Left lobe of liver (tissue), 2 donors: Measurements from ENCODE around the gene PRR19. TPM values are rescaled to one million over a fixed set of nuclear protein-coding genes. Genes with fewer than 3 reads are reported as not detected.

ENCODE experiments used
- ATAC-seq: fragments of 200-7000 bp; cut with Tn5 transposase; one replicate; pipeline ENCODE4 v1.9.1; 2020; ENCODE audit warnings: mild to moderate bottlenecking, moderate library complexity
- DNase-seq: peaks from one replicate; pipeline ENCODE4 v3.0.0-alpha.2; 2020; ENCODE audit warnings: low spot score
- total RNA-seq: library from RNA; stranded (reverse); gene quantifications from one replicate; pipeline ENCODE4 v1.2.1, GENCODE V29; 2021
- donor health status: DM: no; HTN: no; CAD: no; lungs with moderate emphysema.
- donor health status: DM: no; HTN: yes; CAD: no.

Gene PRR19
- total RNA-seq, 1 donor from 2014 or later: 0.65 TPM

DNA sequence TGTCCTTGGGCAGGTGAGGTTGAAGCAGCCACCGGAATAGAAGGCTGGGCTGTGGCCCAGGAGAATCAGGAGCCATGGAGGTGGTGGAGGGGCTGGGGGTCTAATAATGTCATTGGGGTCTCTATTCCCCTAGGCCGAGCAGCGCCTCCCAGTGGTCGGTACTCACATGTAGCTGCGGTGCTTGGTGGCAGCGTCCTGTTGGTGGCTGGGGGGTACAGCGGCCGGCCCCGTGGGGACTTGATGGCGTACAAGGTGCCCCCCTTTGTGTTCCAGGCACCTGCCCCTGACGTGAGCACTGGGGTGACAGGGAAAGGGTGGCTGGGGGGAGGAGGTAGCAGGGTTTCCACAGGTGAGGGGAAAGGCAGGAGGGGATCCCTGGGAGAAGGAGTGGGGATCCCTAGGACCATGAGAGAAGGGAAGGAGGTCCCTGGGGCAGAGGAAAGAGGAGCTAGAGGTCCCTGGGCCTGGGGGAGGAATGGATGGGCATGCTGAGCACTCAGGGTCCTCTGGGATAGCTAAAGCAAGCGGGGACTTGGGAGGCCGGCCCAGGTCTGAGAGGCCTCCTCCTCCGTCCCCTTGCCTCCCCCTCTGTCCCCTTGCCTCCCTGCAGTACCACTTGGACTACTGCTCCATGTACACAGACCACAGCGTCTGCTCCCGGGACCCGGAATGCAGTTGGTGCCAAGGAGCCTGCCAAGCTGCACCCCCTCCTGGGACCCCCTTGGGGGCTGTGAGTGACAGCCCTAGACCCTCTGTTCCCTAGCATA is 41.6 kb downstream of the PRR19 start:
- DNase-seq: no peak
- ATAC-seq: no peak

GRCh38 chr19:42344336-42344893 is 42.5 kb downstream of the PRR19 start:
- DNase-seq (no peak), ATAC-seq (no peak)

DNA sequence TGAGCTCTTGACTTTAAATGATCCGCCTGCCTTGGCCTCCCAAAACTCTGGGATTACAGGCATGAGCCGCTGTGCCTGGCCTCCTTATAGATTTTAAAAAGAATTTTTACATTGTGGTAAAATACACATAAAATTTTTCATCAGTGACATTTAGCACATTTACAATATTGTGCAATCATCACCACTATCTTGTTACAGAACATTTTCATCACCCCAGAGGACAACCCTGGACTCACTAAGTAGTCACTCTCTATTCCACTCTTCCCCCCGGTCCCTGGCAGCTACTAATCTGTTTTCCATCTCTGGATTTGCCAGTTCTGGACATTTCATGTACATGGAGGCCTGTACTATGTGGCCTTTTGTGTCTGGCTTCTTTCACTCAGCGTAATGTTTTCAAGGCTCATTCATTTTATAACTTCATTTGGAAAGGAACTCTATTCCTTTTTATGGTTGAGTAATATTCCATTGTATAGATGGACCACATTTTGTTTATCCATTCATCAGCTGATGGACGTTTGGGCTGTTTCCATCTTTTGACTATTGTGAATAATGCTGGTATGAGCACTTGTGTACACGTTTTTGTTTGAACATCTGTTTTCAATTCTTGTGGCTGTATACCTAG is 43.4 kb downstream of the PRR19 start:
- ATAC-seq (peak; percentile 47), DNase-seq (no peak)

- ATAC-seq: no peak
- DNase-seq: no peak
Measured at GRCh38 chr19:42348211-42348610, 46.3 kb downstream of the PRR19 start.

- ATAC-seq: no peak
- DNase-seq: no peak
Measured at GRCh38 chr19:42349378-42350107, 47.6 kb downstream of the PRR19 start.

DNA sequence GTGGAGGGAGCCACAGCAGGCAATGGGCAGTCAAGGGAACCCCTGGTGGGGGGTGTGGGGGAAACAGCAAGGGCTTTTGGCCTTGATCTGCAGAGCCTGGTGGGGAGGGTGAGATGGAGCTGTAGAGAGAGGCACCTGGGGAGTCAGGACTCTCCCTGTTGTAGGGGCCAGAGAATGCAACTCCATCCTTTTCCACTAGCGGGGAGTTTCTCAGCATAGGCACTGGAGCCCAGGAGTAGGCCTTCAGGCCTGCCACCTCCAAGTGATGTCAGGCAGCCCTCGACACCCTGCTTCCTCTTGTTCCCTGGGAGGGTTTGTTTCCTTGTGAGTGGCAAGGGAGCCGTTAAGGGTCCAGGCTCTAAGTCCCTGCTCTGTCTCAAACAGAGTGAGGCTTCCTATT is 48.5 kb downstream of the PRR19 start:
- DNase-seq (no peak), ATAC-seq (no peak)

DNA sequence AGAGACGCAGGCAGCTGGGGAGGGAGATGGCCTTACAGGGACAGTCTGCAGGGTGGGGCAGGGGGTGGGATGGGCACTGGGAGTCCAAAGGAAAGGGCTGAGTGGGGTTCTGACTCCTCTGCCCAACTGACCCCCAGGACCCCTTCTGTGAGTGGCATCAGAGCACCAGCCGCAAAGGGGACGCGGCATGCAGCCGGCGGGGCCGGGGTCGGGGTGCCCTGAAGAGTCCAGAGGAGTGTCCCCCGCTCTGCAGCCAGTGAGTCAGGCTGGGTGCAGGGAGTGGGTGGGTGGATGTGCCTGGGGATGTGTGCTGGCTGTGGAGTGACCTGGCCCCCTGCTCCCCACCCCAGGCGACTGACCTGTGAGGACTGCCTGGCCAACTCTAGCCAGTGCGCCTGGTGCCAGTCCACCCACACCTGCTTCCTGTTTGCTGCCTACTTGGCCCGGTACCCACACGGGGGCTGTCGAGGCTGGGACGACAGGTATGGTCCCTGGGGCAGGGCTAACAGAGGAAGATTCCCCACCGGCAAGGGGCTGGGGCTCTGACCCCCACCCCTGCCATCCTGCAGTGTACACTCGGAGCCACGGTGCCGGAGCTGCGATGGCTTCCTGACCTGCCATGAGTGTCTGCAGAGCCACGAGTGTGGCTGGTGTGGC is 49.3 kb downstream of the PRR19 start:
- DNase-seq (no peak), ATAC-seq (no peak)

DNA sequence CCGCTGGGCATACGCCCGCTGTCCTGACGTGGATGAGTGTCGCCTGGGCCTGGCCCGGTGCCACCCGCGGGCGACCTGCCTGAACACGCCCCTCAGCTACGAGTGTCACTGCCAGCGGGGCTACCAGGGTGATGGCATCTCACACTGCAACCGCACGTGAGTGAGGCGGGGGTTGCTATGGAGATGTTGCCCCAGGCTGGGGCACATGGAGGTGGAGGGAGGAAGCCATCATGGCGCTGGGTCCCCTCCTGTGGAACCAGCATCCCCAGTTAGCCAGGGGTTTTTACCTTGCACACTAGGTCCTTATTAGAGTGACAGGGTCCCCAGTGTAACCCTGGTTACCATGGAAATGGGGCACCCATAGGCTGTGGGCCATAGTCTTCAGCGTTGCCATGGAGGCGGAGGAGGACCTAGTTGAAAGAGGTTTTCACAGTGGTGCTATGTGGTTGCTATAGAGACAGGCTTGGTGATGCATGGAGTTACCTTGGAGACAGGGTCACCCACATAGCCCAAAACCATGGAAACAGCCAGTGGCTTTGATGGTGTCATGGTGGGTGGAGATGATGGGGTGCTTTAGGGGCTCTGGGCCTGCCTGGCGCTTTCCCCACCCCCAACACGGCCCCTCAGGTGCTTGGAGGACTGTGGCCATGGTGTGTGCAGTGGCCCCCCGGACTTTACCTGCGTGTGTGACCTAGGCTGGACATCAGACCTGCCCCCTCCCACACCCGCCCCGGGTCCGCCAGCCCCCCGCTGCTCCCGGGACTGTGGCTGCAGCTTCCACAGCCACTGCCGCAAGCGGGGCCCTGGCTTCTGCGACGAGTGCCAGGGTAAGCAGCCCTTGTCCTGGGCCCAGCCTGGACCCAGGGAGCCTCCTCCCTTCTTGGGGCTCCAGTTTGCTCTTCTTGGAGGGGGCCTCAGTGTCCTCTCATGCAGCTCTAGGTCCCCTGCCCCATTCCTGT is 50.6 kb downstream of the PRR19 start:
- DNase-seq (no peak), ATAC-seq (no peak)

DNA sequence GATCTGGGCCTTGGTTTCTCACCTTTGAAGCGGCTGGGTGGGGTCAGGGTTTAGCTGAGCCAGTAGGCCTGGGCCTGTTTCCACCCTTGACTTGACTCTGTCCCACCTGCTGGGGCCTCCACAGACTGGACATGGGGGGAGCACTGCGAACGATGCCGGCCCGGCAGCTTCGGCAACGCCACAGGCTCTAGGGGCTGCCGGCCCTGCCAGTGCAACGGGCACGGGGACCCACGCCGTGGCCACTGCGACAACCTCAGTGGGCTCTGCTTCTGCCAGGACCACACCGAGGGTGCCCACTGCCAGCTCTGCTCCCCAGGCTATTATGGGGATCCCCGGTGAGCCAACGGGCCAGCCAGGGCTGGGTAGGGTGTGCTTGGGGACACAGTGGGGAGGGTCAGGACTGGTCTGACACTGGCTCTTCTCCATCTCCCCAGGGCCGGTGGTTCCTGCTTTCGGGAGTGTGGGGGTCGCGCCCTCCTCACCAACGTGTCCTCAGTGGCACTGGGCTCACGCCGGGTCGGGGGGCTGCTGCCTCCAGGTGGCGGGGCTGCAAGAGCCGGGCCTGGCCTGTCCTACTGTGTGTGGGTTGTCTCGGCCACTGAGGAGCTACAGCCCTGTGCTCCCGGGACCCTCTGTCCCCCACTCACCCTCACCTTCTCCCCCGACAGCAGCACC is 51.5 kb downstream of the PRR19 start:
- DNase-seq (no peak), ATAC-seq (no peak)

DNA sequence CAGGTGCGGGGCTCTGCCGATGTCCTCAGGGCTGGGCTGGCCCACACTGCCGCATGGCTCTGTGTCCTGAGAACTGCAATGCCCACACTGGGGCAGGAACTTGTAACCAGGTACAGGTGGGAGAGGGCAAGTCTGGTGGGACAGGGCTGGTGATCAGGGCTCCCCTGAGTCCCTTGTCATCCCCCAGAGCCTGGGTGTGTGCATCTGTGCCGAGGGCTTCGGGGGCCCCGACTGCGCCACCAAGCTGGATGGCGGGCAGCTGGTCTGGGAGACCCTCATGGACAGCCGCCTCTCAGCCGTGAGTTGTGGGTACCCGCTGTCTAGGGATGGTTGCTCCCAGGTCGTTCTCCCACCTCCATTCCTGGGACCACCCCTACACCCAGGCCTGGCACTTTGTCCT is 54.0 kb downstream of the PRR19 start:
- no peak for DNase-seq

GRCh38 chr19:42356686-42357085 is 54.8 kb downstream of the PRR19 start:
- ATAC-seq: no peak
- DNase-seq: no peak

More for the DNA sequence above, 54.0 kb downstream of the PRR19 start:
- no peak for ATAC-seq

DNA sequence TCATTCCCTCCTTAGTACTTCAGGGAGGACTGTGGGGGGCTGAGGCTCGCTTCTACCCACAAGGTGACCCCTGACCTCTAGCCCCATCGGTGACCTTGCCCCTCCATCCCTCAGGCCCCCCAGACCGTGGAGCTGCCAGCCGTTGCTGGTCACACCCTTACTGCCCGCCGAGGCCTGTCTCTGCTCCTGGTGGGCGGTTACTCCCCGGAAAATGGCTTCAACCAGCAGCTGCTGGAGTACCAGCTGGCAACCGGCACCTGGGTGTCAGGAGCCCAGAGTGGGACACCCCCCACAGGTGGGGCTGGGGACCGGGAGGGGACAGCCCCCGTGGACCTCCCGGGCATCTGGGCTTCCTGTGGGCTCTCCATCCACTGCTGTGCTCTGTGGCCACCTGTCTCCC is 55.4 kb downstream of the PRR19 start:
- no peak for DNase-seq
- ATAC-seq: no peak

Other genes starting within 250 kb of the PRR19 start
- 0.25 TPM for gene GRIK5, start 231.9 kb upstream of the PRR19 start, total RNA-seq
- gene ZNF574, start 226.0 kb upstream of the PRR19 start, total RNA-seq: 5.4 TPM
- gene POU2F2, start 169.7 kb upstream of the PRR19 start, total RNA-seq: 0.83 TPM
- 15.0 TPM for gene DEDD2, start 84.5 kb upstream of the PRR19 start, total RNA-seq
- gene ZNF526, start 81.8 kb upstream of the PRR19 start, total RNA-seq: 5.3 TPM
- 15.1 TPM for gene GSK3A, start 59.5 kb upstream of the PRR19 start, total RNA-seq
- 35.9 TPM for gene ERF, start 47.0 kb upstream of the PRR19 start, total RNA-seq
- 25.2 TPM for gene CIC, start 32.9 kb upstream of the PRR19 start, total RNA-seq
- gene PAFAH1B3, start 492 bp downstream of the PRR19 start, total RNA-seq: 2.2 TPM
- gene TMEM145, start 11.2 kb downstream of the PRR19 start, total RNA-seq: not detected
- gene MEGF8, start 23.5 kb downstream of the PRR19 start, total RNA-seq: 11.7 TPM
- gene CNFN, start 88.2 kb downstream of the PRR19 start, total RNA-seq: not detected
- gene LIPE, start 125.3 kb downstream of the PRR19 start, total RNA-seq: 0.83 TPM
- gene CXCL17, start 140.8 kb downstream of the PRR19 start, total RNA-seq: not detected
- 27.0 TPM for gene CEACAM1, start 226.3 kb downstream of the PRR19 start, total RNA-seq